Testis (tissue), 2 donors: Measurements from ENCODE around the gene TEAD3.

Experiments used
- CTCF ChIP-seq, 3 experiments: fragments of 450-650 bp in 2 of 3; fragments of 200-600 bp in 1 of 3; sonication (generic) in 1 of 3; IDR thresholded peaks; one replicate each; pipeline ENCODE4 v1.5.1; 2016 to 2019; ENCODE audit warnings: antibody characterized with exemption in 3 of 3, mild to moderate bottlenecking in 2 of 3, moderate library complexity in 1 of 3
- POLR2A ChIP-seq: fragments of 450-650 bp; IDR thresholded peaks from one replicate; pipeline ENCODE4 v1.6.1; 2017; ENCODE audit warnings: antibody characterized with exemption, mild to moderate bottlenecking, moderate library complexity

GRCh38 chr6:35487658-35488516 is 9.0 kb downstream of the TEAD3 start:
- TF ChIP-seq POLR2A (no peak), CTCF (IDR thresholded peaks at IDR 0.05) (no peak)
